ENCODE data around the gene FAM83D.
A peak's percentile ranks its signal among the peaks of the same experiment; 100 is the strongest.

FAM83D gene

GRCh38 chr20:38926142-38926933 lies at the start of gene FAM83D:
Gene FAM83D, plus strand, starts transcription at chr20:38926417. Its CDS starts 26 bp downstream, at chr20:38926443.
- no peak for TF ChIP-seq JUND (IDR thresholded peaks at IDR 0.05; ENCODE audit: low read depth)
- in situ Hi-C loops (cut with HindIII; ENCODE audit: low pct_unique_long_range_greater_than_20kb, low sequenced_read_pairs): no loop called here
- DNase-seq (ENCODE audit: low read depth in 1 of 2, low spot score in 1 of 2): peak; percentile 100

- DNase-seq (ENCODE audit: low read depth in 1 of 2, low spot score in 1 of 2): no peak
- in situ Hi-C loops (cut with HindIII; ENCODE audit: low pct_unique_long_range_greater_than_20kb, low sequenced_read_pairs): no loop called here
- TF ChIP-seq JUND (IDR thresholded peaks at IDR 0.05; ENCODE audit: low read depth): no peak
Observed at GRCh38 chr20:38877483-38877882, 48.7 kb upstream of the FAM83D start.

DNA sequence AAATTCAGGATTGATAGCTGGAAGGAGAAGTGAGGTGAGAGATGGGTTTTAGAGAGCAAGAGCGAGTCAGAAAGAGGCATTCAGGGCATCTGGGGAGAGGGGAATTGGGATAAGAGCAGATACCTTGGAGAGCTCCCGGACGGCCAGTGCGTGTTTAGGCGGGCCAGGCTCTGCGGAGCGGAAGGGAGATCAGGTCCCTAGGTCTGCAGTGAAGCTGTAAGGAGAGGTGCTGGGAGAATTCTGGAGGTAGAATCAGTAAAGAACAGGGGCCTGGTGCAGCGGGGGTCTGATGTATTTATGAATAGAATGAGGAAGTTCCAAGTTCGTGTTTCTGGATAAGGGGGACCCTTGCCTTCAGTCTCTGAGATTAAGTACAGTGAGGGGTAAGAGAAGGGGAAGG lies 47.4 kb upstream of the FAM83D start:
- TF ChIP-seq JUND (IDR thresholded peaks at IDR 0.05; ENCODE audit: low read depth): no peak
- DNase-seq (ENCODE audit: low read depth in 1 of 2, low spot score in 1 of 2): peak; percentile 64 to 75
- in situ Hi-C loops (cut with HindIII; ENCODE audit: low pct_unique_long_range_greater_than_20kb, low sequenced_read_pairs): no loop called here

GRCh38 chr20:38880952-38881735 lies 45.1 kb upstream of the FAM83D start:
- TF ChIP-seq JUND (IDR thresholded peaks at IDR 0.05; ENCODE audit: low read depth): no peak
- no peak for DNase-seq (ENCODE audit: low read depth in 1 of 2, low spot score in 1 of 2)
- in situ Hi-C loops (cut with HindIII; ENCODE audit: low pct_unique_long_range_greater_than_20kb, low sequenced_read_pairs): no loop called here

DNA sequence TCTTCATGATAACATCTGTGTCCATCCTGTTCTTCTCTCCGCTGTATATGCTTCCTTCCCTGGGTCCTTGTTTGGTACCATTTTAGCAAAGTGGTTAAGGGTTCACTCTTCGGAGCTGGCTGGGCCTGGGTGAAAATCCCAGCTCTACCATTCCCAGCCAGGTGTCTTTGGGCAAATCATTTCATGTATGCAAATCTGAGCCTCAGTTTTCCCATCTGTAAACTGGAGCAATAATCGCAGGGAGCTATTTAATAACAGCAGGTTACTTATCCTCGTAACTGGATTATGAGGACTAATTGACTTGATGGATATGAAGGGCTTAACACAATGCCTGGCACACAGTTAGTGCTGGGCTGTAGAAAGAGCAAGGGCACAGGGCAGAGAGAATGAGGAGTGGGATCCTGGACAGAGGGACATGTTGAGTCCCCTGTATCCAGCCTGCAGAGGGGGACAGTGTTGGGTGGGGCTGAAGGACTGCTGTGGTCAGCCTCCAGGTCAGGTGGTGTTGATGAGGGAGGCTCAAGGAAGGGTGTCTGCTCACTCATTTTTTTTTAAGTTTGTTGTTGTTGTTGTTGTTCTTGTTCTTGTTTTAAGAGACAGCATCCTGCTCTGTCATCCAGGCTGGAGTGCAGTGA lies 44.3 kb upstream of the FAM83D start:
- in situ Hi-C loops (cut with HindIII; ENCODE audit: low pct_unique_long_range_greater_than_20kb, low sequenced_read_pairs): no loop called here
- TF ChIP-seq JUND (IDR thresholded peaks at IDR 0.05; ENCODE audit: low read depth): no peak
- no peak for DNase-seq (ENCODE audit: low read depth in 1 of 2, low spot score in 1 of 2)

DNA sequence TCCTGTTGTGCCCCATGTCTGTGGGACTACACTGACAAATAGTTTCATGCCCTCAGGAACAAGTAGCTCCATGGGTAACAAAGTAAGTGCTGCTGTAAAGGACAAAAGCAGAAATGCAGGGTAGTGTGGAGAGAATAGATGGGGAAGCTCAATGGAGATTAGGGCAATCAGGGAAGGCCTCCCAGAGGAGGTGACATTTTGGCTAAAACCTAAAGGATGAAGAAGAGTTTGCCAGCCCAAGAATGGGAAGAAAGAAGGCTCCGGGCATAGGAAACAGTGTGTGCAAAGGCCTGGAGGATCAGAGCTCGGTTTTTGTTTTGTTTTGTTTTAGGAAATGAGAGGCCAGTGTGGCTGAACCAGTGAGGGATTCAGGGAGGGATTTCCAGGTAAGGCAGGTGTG lies 43.6 kb upstream of the FAM83D start:
- no peak for TF ChIP-seq JUND (IDR thresholded peaks at IDR 0.05; ENCODE audit: low read depth)
- no peak for DNase-seq (ENCODE audit: low read depth in 1 of 2, low spot score in 1 of 2)
- in situ Hi-C loops (cut with HindIII; ENCODE audit: low pct_unique_long_range_greater_than_20kb, low sequenced_read_pairs): no loop called here

GRCh38 chr20:38883081-38883980 lies 42.9 kb upstream of the FAM83D start:
- DNase-seq (ENCODE audit: low read depth in 1 of 2, low spot score in 1 of 2): no peak
- in situ Hi-C loops (cut with HindIII; ENCODE audit: low pct_unique_long_range_greater_than_20kb, low sequenced_read_pairs): no loop called here
- no peak for TF ChIP-seq JUND (IDR thresholded peaks at IDR 0.05; ENCODE audit: low read depth)

DNA sequence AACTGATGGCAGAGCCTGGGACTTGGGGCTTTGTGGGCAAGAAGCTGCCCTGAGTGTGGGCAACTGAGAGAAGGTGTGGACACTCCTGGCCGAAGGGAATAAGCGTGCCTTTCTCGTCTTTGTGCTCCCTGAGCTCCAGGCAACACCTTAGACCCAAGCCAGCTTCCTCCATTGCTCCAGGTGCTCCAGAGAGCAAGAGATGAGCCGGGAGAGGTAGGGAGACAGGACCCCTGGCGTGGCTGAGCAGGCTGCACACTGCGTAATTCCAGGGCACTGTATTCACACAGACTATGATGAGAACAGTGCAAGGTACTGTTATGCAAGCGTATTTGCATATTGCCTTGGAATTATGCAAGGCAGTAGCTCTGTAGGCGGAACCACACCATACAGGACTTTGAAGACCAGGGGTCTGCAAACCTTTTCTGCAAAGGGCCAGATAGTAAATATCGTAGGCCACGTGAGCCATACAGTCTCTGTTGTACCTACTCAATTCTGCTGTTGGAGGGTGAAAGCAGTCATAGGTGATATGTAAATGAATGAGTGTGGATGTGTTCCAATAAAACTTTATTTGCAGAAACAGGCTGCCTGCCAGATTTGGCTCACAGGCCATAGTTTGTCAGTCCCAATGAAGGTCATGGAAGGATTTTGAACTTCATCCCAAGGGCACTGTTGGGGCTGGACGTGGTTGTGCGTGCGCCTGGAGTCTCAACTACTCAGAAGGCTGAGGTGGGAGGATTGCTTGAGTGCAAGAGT lies 42.1 kb upstream of the FAM83D start:
- no peak for DNase-seq (ENCODE audit: low read depth in 1 of 2, low spot score in 1 of 2)
- no peak for TF ChIP-seq JUND (IDR thresholded peaks at IDR 0.05; ENCODE audit: low read depth)
- in situ Hi-C loops (cut with HindIII; ENCODE audit: low pct_unique_long_range_greater_than_20kb, low sequenced_read_pairs): no loop called here

DNA sequence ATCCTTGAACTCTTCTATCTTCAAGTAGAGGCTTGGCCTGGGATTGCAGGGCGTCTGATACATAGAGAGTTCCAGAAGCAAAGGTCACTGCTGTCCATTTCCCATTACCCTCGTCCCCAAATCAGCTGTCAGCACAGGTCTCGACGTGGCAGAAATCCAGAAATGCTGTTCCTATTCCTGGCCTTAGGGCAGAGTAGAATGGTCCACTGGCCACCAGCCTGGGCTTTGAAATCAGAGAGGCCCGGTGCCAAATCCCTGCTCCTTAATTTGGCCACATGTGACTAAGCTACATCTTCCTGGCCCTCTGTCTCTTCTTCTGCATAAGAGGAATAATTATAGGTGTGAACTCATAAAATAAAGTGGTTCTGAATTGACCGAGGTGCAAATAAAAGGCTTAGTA lies 40.9 kb upstream of the FAM83D start:
- in situ Hi-C loops (cut with HindIII; ENCODE audit: low pct_unique_long_range_greater_than_20kb, low sequenced_read_pairs): no loop called here
- no peak for DNase-seq (ENCODE audit: low read depth in 1 of 2, low spot score in 1 of 2)
- no peak for TF ChIP-seq JUND (IDR thresholded peaks at IDR 0.05; ENCODE audit: low read depth)

GRCh38 chr20:38888059-38888831 lies 38.0 kb upstream of the FAM83D start:
- in situ Hi-C loops (cut with HindIII; ENCODE audit: low pct_unique_long_range_greater_than_20kb, low sequenced_read_pairs): no loop called here
- DNase-seq (ENCODE audit: low read depth in 1 of 2, low spot score in 1 of 2): no peak
- TF ChIP-seq JUND (IDR thresholded peaks at IDR 0.05; ENCODE audit: low read depth): no peak

DNA sequence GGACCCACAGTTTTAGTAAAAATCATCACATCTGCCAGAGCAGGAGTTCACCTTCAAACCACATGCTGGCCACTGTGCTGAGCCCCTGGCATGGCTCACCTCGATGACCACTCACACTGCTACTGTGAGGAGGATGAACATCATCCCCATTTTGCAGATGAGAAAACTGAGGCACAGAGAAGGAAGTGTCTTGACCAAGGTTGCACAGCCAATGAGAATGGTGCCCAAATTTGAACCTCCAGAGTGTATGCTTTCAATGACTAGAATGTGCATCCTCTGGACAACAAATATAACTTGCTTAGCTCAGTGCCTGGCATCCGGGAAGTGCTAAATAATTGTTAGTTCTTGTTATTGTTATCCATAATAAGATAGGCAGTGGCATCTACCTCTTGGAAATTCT lies 37.2 kb upstream of the FAM83D start:
- in situ Hi-C loops (cut with HindIII; ENCODE audit: low pct_unique_long_range_greater_than_20kb, low sequenced_read_pairs): no loop called here

More for the DNA sequence above, 37.2 kb upstream of the FAM83D start:
- TF ChIP-seq JUND (IDR thresholded peaks at IDR 0.05; ENCODE audit: low read depth): no peak
- no peak for DNase-seq (ENCODE audit: low read depth in 1 of 2, low spot score in 1 of 2)

Measured in T47D (cell line).